Stimulated activated CD8-positive, alpha-beta memory T cell treated with anti-CD3 and anti-CD28 coated beads, Interleukin-7, amount 100 ng/mL, for 1 hour (primary cell): ENCODE results near the gene PARVB.
"Not testable (repeated sequence)": the region's sequence is repeated elsewhere in the genome, so short reads cannot be mapped to it uniquely, and the experiment has no call there.

ENCODE experiments used
- DNase-seq, 2 donors: peaks; one replicate each; pipeline ENCODE4 v3.0.0-alpha.2; 2020; ENCODE audit warnings: low read depth in 2 of 2

PARVB gene

DNA sequence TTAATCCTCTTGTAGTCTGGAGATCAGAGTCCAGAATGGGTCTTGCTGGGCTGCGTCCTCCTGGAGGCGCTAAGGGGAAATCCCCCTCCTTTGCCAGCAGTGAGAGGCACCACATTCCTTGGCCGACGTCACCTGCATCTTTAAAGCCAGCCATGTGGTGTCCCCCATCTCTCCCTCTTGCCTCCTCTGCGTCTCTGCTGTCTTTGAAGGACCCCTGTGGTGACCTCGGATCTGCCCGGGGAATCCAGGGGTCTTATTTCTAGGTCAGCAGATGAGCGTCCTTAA, 27.2 kb upstream of the PARVB start:
- no peak for DNase-seq

- DNase-seq = no peak
Measured at GRCh38 chr22:43998679-43999264, 25.3 kb upstream of the PARVB start.

GRCh38 chr22:43999378-43999777, 24.7 kb upstream of the PARVB start:
- DNase-seq = no peak

DNA sequence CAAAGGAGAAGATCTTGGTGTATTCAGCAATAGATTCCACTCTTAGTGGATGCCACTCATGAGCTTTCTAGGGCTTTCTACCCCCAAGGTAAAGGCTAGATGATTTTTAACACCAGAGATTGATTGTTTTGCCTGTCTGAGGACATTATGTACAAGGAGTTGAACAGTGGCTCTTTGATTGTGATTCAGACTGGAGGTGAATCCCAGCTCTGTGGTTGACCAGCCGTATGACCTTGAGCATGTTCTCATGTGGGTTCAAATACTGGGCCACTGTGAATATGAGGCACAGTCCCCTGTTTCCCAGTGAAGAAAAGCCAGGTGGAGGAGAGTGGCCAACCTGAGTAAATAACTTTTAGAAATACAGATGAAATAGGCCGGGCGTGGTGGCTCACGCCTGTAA, 24.0 kb upstream of the PARVB start:
- no peak for DNase-seq

- DNase-seq = no peak
Measured at GRCh38 chr22:44001521-44001920, 22.6 kb upstream of the PARVB start.

DNA sequence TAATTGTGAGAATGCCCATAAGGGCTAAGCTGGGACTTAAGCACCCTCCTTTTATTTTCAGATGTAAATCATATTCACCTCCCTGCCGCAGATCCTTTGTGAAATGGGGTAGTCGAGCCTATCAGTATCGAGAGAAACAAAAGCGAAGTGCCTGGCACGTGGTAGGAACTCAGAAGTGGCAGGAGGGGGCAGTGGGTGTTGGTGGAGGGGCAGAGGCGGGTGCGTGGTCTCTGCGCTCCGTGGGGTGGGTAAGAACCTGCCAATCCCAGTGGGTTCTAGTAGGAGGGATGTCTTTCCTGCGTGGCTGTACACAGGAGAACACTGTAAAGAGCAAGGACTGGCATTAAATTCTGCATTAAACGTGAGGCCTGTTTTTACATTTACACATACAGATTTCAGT, 21.8 kb upstream of the PARVB start:
- DNase-seq = no peak

DNA sequence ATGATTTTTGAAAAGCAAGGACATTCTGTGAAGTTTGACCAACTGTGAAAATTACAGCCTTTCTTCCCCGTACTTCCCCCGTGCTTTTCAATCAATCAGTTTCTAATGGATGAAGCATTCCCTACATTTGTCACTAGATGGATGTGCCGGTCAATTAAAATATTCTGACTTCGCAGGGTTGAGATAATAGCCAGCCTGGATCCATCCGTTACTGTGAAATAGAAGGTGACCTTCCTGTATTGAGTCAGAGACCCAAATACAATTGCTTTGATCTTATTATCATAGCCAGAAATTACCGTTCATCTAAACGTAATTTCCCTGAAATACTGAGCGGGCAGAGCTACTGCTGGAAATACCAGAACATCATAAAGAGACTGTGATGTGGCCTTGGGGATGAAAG, 21.1 kb upstream of the PARVB start:
- no peak for DNase-seq

GRCh38 chr22:44003405-44004103, 20.5 kb upstream of the PARVB start:
- no peak for DNase-seq

DNA sequence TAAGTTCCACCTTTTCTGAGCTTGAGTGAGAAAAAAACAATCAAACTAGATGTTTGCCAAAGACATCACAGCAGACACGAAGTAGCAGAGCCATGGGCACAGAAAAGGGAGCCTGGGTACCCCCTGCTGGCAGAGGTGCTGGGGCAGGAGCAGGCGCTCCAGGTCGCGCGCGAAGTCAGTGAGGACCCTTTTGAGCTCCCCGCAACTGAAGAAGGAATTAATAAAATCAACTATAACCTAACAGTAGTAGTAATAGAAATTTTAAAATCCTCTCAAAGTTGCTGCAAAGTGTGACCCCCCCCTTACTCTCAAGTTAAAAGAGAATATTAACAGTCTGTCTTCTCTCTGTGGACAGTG, 20.0 kb upstream of the PARVB start:
- DNase-seq = no peak

- DNase-seq = no peak
Measured at GRCh38 chr22:44005524-44005923, 18.6 kb upstream of the PARVB start.

GRCh38 chr22:44012162-44012561, 11.9 kb upstream of the PARVB start:
- no peak for DNase-seq

DNA sequence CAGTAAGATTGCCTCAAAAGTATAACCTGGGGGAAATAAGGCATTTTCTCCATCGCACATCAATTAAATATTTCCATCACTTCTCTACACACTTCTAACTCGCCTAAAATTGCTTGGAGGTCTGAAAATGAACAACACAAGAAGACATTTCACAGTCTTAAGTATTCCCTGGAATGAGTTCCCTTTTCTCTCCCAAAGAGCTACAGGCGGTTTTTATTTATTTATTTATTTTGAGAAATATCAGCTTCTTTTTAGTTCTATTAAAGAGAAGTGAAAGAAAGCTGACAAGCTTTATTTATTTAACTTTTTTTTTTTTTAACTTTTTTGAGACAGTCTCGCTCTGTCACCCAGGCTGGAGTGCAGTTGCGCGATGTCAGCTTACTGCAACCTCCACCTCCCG, 11.5 kb upstream of the PARVB start:
- DNase-seq = no peak

- no peak for DNase-seq
Measured at GRCh38 chr22:44014241-44014640, 9.9 kb upstream of the PARVB start.

- not testable (repeated sequence) for DNase-seq
Measured at GRCh38 chr22:44016586-44016985, 7.5 kb upstream of the PARVB start.

DNA sequence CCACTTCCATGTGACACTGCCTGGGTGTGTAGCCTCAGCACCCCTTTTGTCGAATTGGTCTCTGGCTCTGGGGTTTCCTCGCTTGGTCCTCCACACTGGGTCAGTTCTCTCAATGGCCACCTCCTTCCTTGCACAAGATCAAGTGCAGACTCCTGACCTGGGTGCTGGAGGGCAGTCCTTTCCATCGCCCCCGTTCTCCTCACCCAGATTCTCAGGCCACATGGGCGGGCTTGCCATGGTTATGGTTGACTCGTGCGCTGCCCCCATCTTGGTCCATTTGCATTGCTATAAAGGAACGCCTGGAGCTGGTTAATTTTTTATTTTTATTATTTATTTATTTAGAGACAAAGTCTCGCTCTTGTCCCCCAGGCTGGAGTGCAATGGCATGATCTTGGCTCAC, 5.5 kb upstream of the PARVB start:
- no peak for DNase-seq

DNA sequence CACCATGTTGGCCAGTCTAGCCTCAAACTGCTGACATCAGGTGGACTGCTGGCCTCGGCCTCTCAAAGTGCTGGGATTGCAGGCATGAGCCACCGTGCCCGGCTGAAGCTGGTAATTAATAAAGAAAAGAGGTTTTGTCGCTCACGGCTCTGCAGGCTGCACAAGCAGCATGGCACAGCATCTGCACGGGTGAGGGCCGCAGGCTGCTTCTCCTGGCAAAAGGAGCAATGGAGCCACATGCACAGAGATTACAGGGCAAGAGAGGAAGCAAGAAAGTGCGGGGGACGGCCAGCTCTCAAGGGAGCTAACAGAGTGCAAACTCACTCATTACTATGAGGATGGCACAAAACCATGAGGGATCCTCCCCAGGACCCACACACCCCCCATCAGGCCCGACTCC, 4.7 kb upstream of the PARVB start:
- no peak for DNase-seq

GRCh38 chr22:44019846-44020245, 4.3 kb upstream of the PARVB start:
- DNase-seq = no peak

- DNase-seq = no peak
Measured at GRCh38 chr22:44020981-44021380, 3.1 kb upstream of the PARVB start.

DNA sequence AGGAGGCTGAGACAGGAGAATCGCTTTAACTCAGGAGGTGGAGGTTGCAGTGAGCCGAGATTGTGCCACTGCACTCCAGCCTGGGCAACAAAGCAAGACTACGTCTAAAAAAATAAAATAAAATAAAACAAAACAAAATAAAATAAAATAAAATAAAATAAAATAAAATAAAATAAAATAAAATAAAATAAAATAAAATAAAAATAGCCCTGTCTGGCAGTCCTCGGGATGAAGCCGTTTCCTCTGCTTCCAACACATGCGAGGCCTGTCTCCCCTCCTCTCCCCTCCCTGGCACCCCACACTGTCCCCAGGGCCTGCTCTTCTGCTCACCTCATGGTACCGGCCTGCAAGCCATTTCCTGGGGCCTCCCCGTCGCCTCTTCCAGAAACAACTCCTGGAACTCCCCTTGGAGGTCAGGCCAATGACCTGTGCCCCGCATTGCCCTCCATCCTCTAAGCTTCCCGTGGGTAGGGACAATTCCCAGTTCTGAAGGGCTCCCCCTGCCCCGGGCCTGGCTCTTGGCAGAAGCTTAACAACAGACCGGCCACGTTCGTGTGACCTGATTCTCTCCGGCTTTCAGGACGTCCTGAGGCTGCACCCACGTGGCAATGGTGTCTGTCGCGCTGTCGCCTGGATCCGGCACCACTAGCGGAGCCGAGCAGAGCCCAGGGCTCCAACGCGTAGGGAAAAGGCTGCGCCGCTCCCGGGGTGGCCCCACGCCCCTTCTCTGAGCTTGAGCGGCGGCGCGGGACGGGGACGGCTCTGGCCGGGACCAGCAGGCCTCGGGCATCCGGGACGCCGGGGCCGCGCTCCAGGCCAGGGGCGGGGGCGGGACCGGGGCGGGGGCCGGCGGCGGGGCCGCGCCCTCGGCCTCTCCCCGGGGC, 456 bp upstream of the PARVB start:
- DNase-seq = no peak

DNA sequence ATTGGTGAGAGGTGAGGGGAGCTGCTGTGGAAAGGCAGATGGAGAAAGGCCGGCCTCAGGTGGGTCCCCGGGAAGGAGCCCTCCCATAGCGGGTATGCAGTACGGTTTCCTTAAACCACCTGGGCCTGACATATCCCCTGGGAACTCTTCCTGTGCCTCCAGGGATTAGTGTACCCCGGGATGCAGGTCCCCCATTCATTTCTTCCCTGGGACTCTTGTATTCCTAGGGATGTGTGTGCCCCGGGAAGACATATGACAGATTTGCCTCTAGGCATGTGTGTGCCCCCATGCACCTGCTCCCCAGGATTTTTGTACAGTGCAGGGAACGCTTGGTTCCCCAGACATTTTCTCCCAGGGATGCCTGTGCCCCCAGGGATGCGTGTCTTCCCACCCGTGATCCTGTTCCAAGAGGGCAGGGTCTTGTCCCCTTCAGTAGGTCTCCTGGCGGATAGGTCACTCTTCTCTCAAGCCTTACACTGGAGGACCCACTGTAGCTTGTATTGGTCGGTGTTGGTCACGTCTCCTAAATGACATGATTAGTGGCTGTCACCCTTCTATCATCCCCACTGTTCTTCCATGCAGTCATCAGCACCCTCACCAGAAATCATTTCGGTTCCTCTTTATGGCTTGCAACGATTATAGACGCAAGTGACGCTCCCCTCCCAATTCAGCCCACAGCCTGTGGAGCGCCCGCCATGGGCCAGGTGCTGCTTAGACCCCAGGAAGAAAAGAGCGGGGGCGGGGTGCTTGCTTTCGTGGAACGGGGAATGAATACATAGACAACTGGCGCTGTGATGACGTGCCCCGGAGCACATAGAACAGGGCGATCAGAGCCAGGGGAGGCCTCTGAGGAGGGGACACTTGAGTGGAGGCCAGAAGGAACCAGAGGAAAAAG, 1.3 kb downstream of the PARVB start:
- no peak for DNase-seq

- no peak for DNase-seq
Measured at GRCh38 chr22:44026066-44026629, 2.0 kb downstream of the PARVB start.
